Activated naive CD4-positive, alpha-beta T cell treated with anti-CD3 and anti-CD28 coated beads, Interleukin-2, amount 50 U/mL, for 24 hours (primary cell): Measurements from ENCODE around the gene MARCHF4.

Experiments
- H3K27ac Mint-ChIP-seq: one replicate; pipeline ENCODE4 v1.8.0; 2021; ENCODE audit warnings: mild to moderate bottlenecking, mixed read lengths
- H3K27me3 Mint-ChIP-seq: one replicate; pipeline ENCODE4 v1.8.0; 2021; ENCODE audit warnings: mixed read lengths
- H3K36me3 Mint-ChIP-seq: one replicate; pipeline ENCODE4 v1.8.0; 2021; ENCODE audit warnings: mixed read lengths
- H3K4me1 Mint-ChIP-seq: one replicate; pipeline ENCODE4 v1.8.0; 2021; ENCODE audit warnings: mixed read lengths
- H3K4me3 Mint-ChIP-seq: one replicate; pipeline ENCODE4 v1.8.0; 2021; ENCODE audit warnings: mild to moderate bottlenecking, mixed read lengths
- H3K9me3 Mint-ChIP-seq: one replicate; pipeline ENCODE4 v1.8.0; 2021; ENCODE audit warnings: mixed read lengths

Gene MARCHF4

GRCh38 chr2:216345846-216346245 lies 26.4 kb downstream of the MARCHF4 start:
- peaks cover 52% of the 10 kb centered on the region for H3K4me1 Mint-ChIP-seq
- H3K9me3 Mint-ChIP-seq, result no peaks in the 10 kb centered on the region
- H3K4me3 Mint-ChIP-seq, result no peak overlapping the region
- no peak overlapping the region for H3K27ac Mint-ChIP-seq
- no peaks in the 10 kb centered on the region for H3K36me3 Mint-ChIP-seq
- H3K27me3 Mint-ChIP-seq, result no peaks in the 10 kb centered on the region

- H3K27me3 Mint-ChIP-seq, result no peaks in the 10 kb centered on the region
- peaks cover 49% of the 10 kb centered on the region for H3K4me1 Mint-ChIP-seq
- H3K9me3 Mint-ChIP-seq, result no peaks in the 10 kb centered on the region
- H3K36me3 Mint-ChIP-seq, result no peaks in the 10 kb centered on the region
- H3K27ac Mint-ChIP-seq, result no peak overlapping the region
- H3K4me3 Mint-ChIP-seq, result no peak overlapping the region
Measured at GRCh38 chr2:216344950-216345300, 27.4 kb downstream of the MARCHF4 start.

- H3K4me3 Mint-ChIP-seq, result no peak overlapping the region
- peaks cover 44% of the 10 kb centered on the region for H3K4me1 Mint-ChIP-seq
- no peaks in the 10 kb centered on the region for H3K36me3 Mint-ChIP-seq
- no peaks in the 10 kb centered on the region for H3K27me3 Mint-ChIP-seq
- no peaks in the 10 kb centered on the region for H3K9me3 Mint-ChIP-seq
- no peak overlapping the region for H3K27ac Mint-ChIP-seq
Measured at GRCh38 chr2:216344206-216344949, 27.9 kb downstream of the MARCHF4 start.

DNA sequence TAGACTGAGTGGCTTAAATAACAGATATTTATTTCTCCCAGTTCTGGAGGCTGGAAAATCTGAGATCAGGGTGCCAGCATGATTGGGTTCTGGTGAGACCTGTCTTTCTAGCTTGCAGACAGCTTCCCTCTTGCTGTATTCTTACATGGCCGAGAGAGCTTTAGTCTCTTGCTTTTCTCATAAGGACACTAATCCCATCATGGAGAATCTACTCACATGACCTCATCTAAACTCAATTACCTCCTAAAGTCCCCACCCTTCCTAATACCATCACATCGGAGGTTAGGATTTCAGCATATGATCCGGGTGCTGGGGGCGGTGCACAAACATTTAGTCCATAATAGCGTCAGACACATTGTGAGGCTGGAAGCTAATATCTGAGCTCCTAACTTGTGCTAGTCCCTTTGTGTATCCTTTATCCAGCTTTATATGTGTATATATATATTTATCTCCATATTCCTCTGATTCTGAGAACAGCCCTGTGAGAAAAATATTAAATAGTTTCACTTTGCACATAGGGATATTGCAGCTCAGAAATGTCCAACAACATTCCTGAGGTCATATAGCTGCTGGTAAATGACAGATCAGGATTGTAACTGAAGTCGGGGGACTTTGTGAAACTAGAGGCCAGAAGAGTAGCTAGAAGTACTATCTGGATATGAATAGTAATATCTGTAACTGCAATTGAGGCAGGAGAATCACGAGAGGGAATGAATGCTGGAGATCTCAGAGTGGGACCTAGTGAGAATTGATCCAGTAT lies 28.9 kb downstream of the MARCHF4 start:
- Mint-ChIP-seq H3K4me1 (peaks cover 34% of the 10 kb centered on the region), H3K4me3 (no peak overlapping the region), H3K9me3 (no peaks in the 10 kb centered on the region), H3K27me3 (no peaks in the 10 kb centered on the region), H3K27ac (no peak overlapping the region), H3K36me3 (no peaks in the 10 kb centered on the region)

- Mint-ChIP-seq H3K27me3 (no peaks in the 10 kb centered on the region), H3K27ac (no peak overlapping the region), H3K9me3 (no peaks in the 10 kb centered on the region), H3K4me1 (peaks cover 27% of the 10 kb centered on the region), H3K36me3 (no peaks in the 10 kb centered on the region), H3K4me3 (no peak overlapping the region)
Measured at GRCh38 chr2:216341121-216341520, 31.2 kb downstream of the MARCHF4 start.

- Mint-ChIP-seq H3K4me3 (no peak overlapping the region), H3K9me3 (no peaks in the 10 kb centered on the region), H3K27ac (no peak overlapping the region), H3K27me3 (no peaks in the 10 kb centered on the region), H3K4me1 (peaks cover 29% of the 10 kb centered on the region), H3K36me3 (no peaks in the 10 kb centered on the region)
Measured at GRCh38 chr2:216340280-216340631, 32.0 kb downstream of the MARCHF4 start.

- Mint-ChIP-seq H3K4me3 (no peak overlapping the region), H3K4me1 (peaks cover 32% of the 10 kb centered on the region), H3K27ac (no peak overlapping the region), H3K27me3 (no peaks in the 10 kb centered on the region), H3K36me3 (no peaks in the 10 kb centered on the region), H3K9me3 (no peaks in the 10 kb centered on the region)
Measured at GRCh38 chr2:216339456-216340279, 32.6 kb downstream of the MARCHF4 start.

DNA sequence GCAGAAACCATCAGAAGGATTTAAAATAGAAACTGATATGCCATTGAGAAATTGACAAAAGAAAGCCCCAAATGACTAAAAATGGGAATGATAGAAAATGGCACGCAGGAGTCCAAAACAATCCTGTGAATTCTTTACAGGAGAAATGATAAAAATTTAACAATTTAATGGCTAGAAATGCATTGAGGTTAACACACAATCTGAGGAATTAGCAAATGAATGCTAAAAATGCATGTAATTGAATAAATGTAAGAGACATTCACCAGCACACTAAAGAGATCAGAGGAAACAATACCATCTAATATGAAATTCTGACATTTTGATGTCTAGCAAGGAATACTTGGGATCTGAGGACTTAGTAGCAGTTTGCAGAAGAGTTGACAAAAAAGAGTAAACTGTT lies 37.0 kb downstream of the MARCHF4 start:
- H3K27ac Mint-ChIP-seq, result no peak overlapping the region
- peaks cover 2% of the 10 kb centered on the region for H3K36me3 Mint-ChIP-seq
- no peaks in the 10 kb centered on the region for H3K27me3 Mint-ChIP-seq
- H3K4me1 Mint-ChIP-seq, result peaks cover 14% of the 10 kb centered on the region
- H3K9me3 Mint-ChIP-seq, result peaks cover 3% of the 10 kb centered on the region
- no peak overlapping the region for H3K4me3 Mint-ChIP-seq

DNA sequence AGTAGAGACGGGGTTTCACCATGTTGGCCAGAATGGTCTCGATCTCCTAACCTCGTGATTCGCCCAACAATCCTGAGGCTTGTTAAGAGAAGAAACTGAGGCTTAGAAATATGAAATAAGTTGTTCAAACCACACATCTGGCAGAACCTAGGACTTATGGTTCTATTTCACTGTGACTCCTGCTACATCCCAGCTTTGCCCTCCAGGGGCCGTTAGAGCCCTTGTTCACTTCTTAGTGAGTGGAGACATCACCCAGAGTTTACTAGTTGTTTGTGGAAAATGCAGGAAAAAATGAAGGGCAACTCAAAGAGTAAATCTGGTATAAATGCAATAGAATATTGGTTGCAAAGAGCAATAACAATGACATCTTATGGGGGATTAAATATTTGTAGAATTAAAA lies 43.9 kb downstream of the MARCHF4 start:
- H3K4me1 Mint-ChIP-seq, result no peaks in the 10 kb centered on the region
- no peaks in the 10 kb centered on the region for H3K27me3 Mint-ChIP-seq
- no peak overlapping the region for H3K27ac Mint-ChIP-seq
- H3K36me3 Mint-ChIP-seq, result no peaks in the 10 kb centered on the region
- H3K9me3 Mint-ChIP-seq, result peaks cover 3% of the 10 kb centered on the region
- no peak overlapping the region for H3K4me3 Mint-ChIP-seq

DNA sequence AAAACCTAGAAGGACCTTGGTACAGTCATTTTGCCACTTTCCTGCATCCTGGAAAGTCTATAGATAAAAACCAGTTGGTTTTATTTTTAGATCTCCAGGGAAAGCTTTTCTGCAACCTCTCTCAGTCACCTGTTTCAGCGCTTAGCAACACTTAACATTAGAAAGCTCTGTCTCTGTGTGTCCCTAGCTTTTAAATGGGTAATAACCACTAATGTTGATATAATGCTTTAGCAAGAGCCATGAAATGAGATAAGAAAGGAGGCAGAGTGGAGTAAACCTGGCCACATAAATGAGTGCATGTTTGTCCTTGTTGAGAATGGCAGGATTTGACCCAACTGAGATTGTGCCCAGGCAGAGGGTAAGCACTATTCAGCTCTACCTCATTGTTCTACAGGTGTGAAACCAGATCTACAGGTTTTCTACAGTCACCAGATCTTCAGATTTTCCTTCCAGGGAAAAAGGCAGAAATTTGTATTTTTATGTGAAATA lies 44.8 kb downstream of the MARCHF4 start:
- Mint-ChIP-seq H3K36me3 (no peaks in the 10 kb centered on the region), H3K4me3 (no peak overlapping the region), H3K4me1 (no peaks in the 10 kb centered on the region), H3K27ac (no peak overlapping the region), H3K9me3 (no peaks in the 10 kb centered on the region), H3K27me3 (no peaks in the 10 kb centered on the region)
